HG03558 (cell line): Measurements from ENCODE around the gene EBF4.

Experiments used
- ATAC-seq: cut with Tn5 transposase; IDR thresholded peaks from one replicate; pipeline ENCODE4 v1.9.1; 2021; ENCODE audit warnings: moderate number of reproducible peaks; ENCODE audit not compliant: unreplicated experiment; ENCODE audit errors: extremely low read depth

EBF4 gene

GRCh38 chr20:2692036-2692885 lies at the start of gene EBF4:
EBF4 (plus strand) TSS chr20:2692780; CDS start chr20:2693646, 866 bp downstream.
- ATAC-seq = no peak

GRCh38 chr20:2643708-2644107 lies 48.9 kb upstream of the EBF4 start:
- no peak for ATAC-seq

GRCh38 chr20:2651772-2652723 lies 40.5 kb upstream of the EBF4 start, which contains the start of gene NOP56:
NOP56 (plus strand) TSS chr20:2652632; CDS start chr20:2652661, 29 bp downstream.
- peak; percentile 46 for ATAC-seq

GRCh38 chr20:2652724-2653555 lies 39.6 kb upstream of the EBF4 start:
- peak; percentile 8 for ATAC-seq

- no peak for ATAC-seq
Measured at GRCh38 chr20:2653556-2654383, 38.8 kb upstream of the EBF4 start.

GRCh38 chr20:2654384-2654822 lies 38.2 kb upstream of the EBF4 start:
- no peak for ATAC-seq

- no peak for ATAC-seq
Measured at GRCh38 chr20:2654831-2655230, 37.7 kb upstream of the EBF4 start.

- ATAC-seq = no peak
Measured at GRCh38 chr20:2655331-2656116, 37.1 kb upstream of the EBF4 start.

- no peak for ATAC-seq
Measured at GRCh38 chr20:2656471-2657117, 36.0 kb upstream of the EBF4 start.

GRCh38 chr20:2657241-2657640 lies 35.3 kb upstream of the EBF4 start:
- no peak for ATAC-seq

GRCh38 chr20:2657674-2658073 lies 34.9 kb upstream of the EBF4 start:
- no peak for ATAC-seq

- ATAC-seq = no peak
Measured at GRCh38 chr20:2658414-2659354, 33.9 kb upstream of the EBF4 start.

GRCh38 chr20:2659547-2659946 lies 33.0 kb upstream of the EBF4 start:
- ATAC-seq = no peak

GRCh38 chr20:2663364-2663886 lies 29.2 kb upstream of the EBF4 start:
- ATAC-seq = no peak

- ATAC-seq = no peak
Measured at GRCh38 chr20:2663887-2664719, 28.5 kb upstream of the EBF4 start, which contains the start of gene IDH3B. IDH3B (minus strand) TSS chr20:2664216; CDS start chr20:2664188, 28 bp downstream.

- no peak for ATAC-seq
Measured at GRCh38 chr20:2671977-2672376, 20.6 kb upstream of the EBF4 start.
